ENCODE results near the gene OLIG1.

- TF ChIP-seq CTCF (IDR thresholded peaks at IDR 0.05) (no peak), POLR2A (IDR thresholded peaks at IDR 0.05) (no peak)
Measured at GRCh38 chr21:33022828-33023573, 46.9 kb upstream of the OLIG1 start.

Data from tibial nerve (tissue), 3 donors.